Esophagus squamous epithelium (tissue), 4 donors: Measurements from ENCODE around the gene AAR2.

Experiments used
- CTCF ChIP-seq, 6 experiments: fragments of 450-650 bp in 4 of 6; fragments of 200-600 bp in 2 of 6; sonication (generic) in 2 of 6; IDR thresholded peaks; one replicate each; pipeline ENCODE4 v1.5.1; 2016 to 2019; ENCODE audit warnings: antibody characterized with exemption in 6 of 6, mild to moderate bottlenecking in 4 of 6, moderate library complexity in 4 of 6
- POLR2A ChIP-seq, 4 donors: fragments of 450-650 bp; IDR thresholded peaks; one replicate each; pipeline ENCODE4 v1.6.1; 2017; ENCODE audit warnings: antibody characterized with exemption in 4 of 4, mild to moderate bottlenecking in 4 of 4, moderate library complexity in 3 of 4

GRCh38 chr20:36215778-36216177 is 20.5 kb upstream of the AAR2 start:
- TF ChIP-seq POLR2A (IDR thresholded peaks at IDR 0.05) (no peak), CTCF (IDR thresholded peaks at IDR 0.05) (no peak)
